NB4 (cell line): ENCODE results near the gene SLC39A11.

Experiments used
- CTCF ChIP-seq: IDR thresholded peaks from one replicate; pipeline ENCODE4 v1.5.1; 2012; ENCODE audit warnings: low read depth, low read length
- MAX ChIP-seq: IDR thresholded peaks from 2 replicates; pipeline ENCODE4 v1.6.1; 2011; ENCODE audit warnings: low read depth, low read length
- MYC ChIP-seq: IDR thresholded peaks from 2 replicates; pipeline ENCODE4 v1.6.1; 2011; ENCODE audit warnings: low read depth, low read length
- POLR2A ChIP-seq: IDR thresholded peaks from 2 replicates; pipeline ENCODE4 v1.6.1; 2011; ENCODE audit warnings: mild to moderate bottlenecking; ENCODE audit not compliant: insufficient read length; ENCODE audit errors: extremely low read depth

GRCh38 chr17:72861811-72862210 lies 230.7 kb downstream of the SLC39A11 start:
- TF ChIP-seq CTCF (no peak), POLR2A (no peak), MAX (no peak), MYC (no peak)
